GM23248 (cell line): ENCODE measurements around the gene ADGRL4. TPM values are rescaled to one million over a fixed set of nuclear protein-coding genes. Genes with fewer than 3 reads are reported as not detected.

Source experiments
- DNase-seq: peaks from one replicate; pipeline ENCODE4 v3.0.0-alpha.2; 2015
- H2AFZ ChIP-seq: fragments of 200-600 bp; sonication (generic); 2 replicates; pipeline ENCODE4 v1.6.1; 2016; ENCODE audit warnings: antibody characterized with exemption
- H3F3A ChIP-seq: fragments of 200-600 bp; sonication (generic); 2 replicates; pipeline ENCODE4 v1.6.1; 2016; ENCODE audit warnings: mild to moderate bottlenecking, antibody characterized with exemption, mixed run types; ENCODE audit not compliant: insufficient read depth
- H3K27ac ChIP-seq: fragments of 200-600 bp; sonication (generic); 2 replicates; pipeline ENCODE4 v1.5.1; 2016; ENCODE audit warnings: mild to moderate bottlenecking
- H3K27me3 ChIP-seq: fragments of 200-600 bp; sonication (generic); replicated peaks from 2 replicates; pipeline ENCODE4 v1.6.1; 2016; ENCODE audit warnings: mild to moderate bottlenecking; ENCODE audit not compliant: insufficient read depth
- H3K36me3 ChIP-seq: fragments of 200-600 bp; sonication (generic); 2 replicates; pipeline ENCODE4 v1.6.1; 2016; ENCODE audit warnings: low read depth, mild to moderate bottlenecking
- H3K4me1 ChIP-seq: fragments of 200-600 bp; sonication (generic); 2 replicates; pipeline ENCODE4 v1.6.1; 2016; ENCODE audit warnings: mild to moderate bottlenecking; ENCODE audit not compliant: insufficient read depth
- H3K4me2 ChIP-seq: fragments of 200-600 bp; sonication (generic); one replicate; pipeline ENCODE4 v1.6.1; 2016; ENCODE audit warnings: mild to moderate bottlenecking; ENCODE audit not compliant: unreplicated experiment
- H3K4me3 ChIP-seq: fragments of 200-600 bp; sonication (generic); 2 replicates; pipeline ENCODE4 v1.5.1; 2016; ENCODE audit warnings: mild to moderate bottlenecking
- H3K79me2 ChIP-seq: fragments of 200-600 bp; sonication (generic); 2 replicates; pipeline ENCODE4 v1.6.1; 2016; ENCODE audit warnings: mild to moderate bottlenecking; ENCODE audit not compliant: insufficient read depth
- H3K9ac ChIP-seq: fragments of 200-600 bp; sonication (generic); 2 replicates; pipeline ENCODE4 v1.6.1; 2016; ENCODE audit warnings: mild to moderate bottlenecking
- H3K9me2 ChIP-seq: fragments of 200-600 bp; sonication (generic); 2 replicates; pipeline ENCODE4 v1.6.1; 2016; ENCODE audit warnings: mixed run types, mild to moderate bottlenecking, moderate library complexity; ENCODE audit not compliant: insufficient read depth
- H3K9me3 ChIP-seq: fragments of 200-600 bp; sonication (generic); one replicate; pipeline ENCODE4 v1.6.1; 2017; ENCODE audit warnings: low read depth
- H4K20me1 ChIP-seq: fragments of 200-600 bp; sonication (generic); 2 replicates; pipeline ENCODE4 v1.6.0; 2016; ENCODE audit not compliant: insufficient read depth
- EZH2 ChIP-seq: fragments of 200-600 bp; sonication (generic); IDR thresholded peaks from 2 replicates; pipeline ENCODE4 v1.6.1; 2018; ENCODE audit warnings: antibody characterized with exemption, mild to moderate bottlenecking; ENCODE audit not compliant: insufficient read depth, poor library complexity, severe bottlenecking
- EZH2phosphoT487 ChIP-seq: fragments of 200-600 bp; sonication (generic); IDR thresholded peaks from 2 replicates; pipeline ENCODE4 v1.6.1; 2018; ENCODE audit warnings: antibody characterized with exemption, moderate library complexity, mild to moderate bottlenecking, low read depth; ENCODE audit not compliant: insufficient read depth
- WGBS, 2 experiments: methylation state at CpG; one replicate each; pipeline ENCODE4 v1.1.6; 2015 to 2017; ENCODE audit warnings: low lambda C conversion rate in 2 of 2, low coverage in 1 of 2; ENCODE audit errors: missing lambda C conversion rate in 2 of 2; 5-methylcytosine and 5-hydroxymethylcytosine counted together
- in situ Hi-C: fragments of 300-500 bp; cut with MboI; formaldehyde crosslinking; loops from 2 replicates; pipeline ENCODE4 v1.15.0; 2020
- polyA plus RNA-seq: library from polyadenylated mRNA; unstranded; fragments of >200 nt; fragmentation: Nextera tagmentation; extraction: Ambion mirVana; gene quantifications from 2 replicates; pipeline ENCODE4 v1.2.1, GENCODE V29; 2016
- total RNA-seq: library from RNA; depleted of rRNA; stranded (reverse); fragments of >200 nt; shearing (Covaris generic); gene quantifications from 2 replicates; pipeline ENCODE4 v1.2.3, GENCODE V29; 2014

The ADGRL4 gene
- total and polyA plus RNA-seq, 2 experiments from 2014 or later = 10.6 to 18.1 TPM

DNA sequence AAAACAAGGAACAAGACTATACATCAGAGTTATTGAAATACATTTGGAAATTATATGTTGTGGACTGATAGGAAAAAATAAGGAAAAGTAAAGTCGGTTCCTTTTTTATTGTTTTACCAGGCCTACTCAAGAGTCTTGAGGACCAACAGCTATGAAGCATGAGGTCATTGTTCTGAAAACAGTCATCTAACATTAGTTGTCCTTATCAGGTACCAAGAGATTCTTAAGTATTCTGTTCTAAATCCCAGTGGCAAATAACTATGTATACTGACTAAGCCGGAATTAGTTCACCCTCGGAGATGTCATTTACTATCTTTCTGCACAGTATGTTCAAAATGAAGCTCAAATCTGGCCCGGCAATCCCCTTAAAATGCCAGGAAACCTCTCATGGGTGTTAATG lies 585 bp downstream of the ADGRL4 start:
- DNase-seq = peak; percentile 40
- H3K9ac ChIP-seq = peak overlapping the region; percentile 72
- no peaks in the 10 kb centered on the region for H3K4me1 ChIP-seq
- peak overlapping the region; percentile 84 for H3K4me2 ChIP-seq
- no peaks in the 10 kb centered on the region for H3K9me2 ChIP-seq
- H3F3A ChIP-seq = no peaks in the 10 kb centered on the region
- peak overlapping the region; percentile 84 for H2AFZ ChIP-seq
- peak overlapping the region; percentile 69 for H3K4me3 ChIP-seq
- TF ChIP-seq EZH2 = no peak
- TF ChIP-seq EZH2phosphoT487 = no peak
- 0 out of 2 replicates have a peak, but pooled peaks cover 10% of the 10 kb centered on the region for H3K79me2 ChIP-seq
- H3K27ac ChIP-seq = peak overlapping the region; percentile 29; the same call in 1 of the 2 replicates
- H3K9me3 ChIP-seq = no peaks in the 10 kb centered on the region
- H3K36me3 ChIP-seq = no peaks in the 10 kb centered on the region
- in situ Hi-C loops = no loop called here
- H3K27me3 ChIP-seq = no peaks in the 10 kb centered on the region
- 54 to 57% methylated on average over 4 of the region's 4 CpGs for WGBS, 2 experiments
- no peaks in the 10 kb centered on the region for H4K20me1 ChIP-seq

DNA sequence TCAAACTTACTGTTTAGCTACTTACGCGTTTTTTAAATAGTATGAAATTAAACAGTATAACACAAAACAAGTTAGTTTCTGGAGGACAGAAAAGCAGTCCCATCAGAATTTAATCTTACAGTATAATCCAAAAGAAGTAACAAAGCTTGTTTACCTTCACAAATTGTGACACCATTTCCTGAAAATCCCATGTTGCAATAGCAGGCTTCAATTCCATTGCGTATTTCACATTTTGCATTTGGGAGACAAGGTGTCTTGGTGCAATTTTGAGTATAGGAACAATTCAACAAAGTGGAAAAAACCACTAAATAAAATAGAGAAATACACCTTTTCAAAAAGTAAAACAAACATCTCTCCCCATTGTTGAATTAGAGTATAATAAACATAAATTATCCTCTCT lies 1.6 kb downstream of the ADGRL4 start:
- no peak overlapping the region for H3K9ac ChIP-seq
- H3K27me3 ChIP-seq = no peaks in the 10 kb centered on the region
- DNase-seq = no peak
- H3K4me3 ChIP-seq = 0 out of 2 replicates have a peak overlapping the region, but pooled peaks have one; percentile 69
- H3K27ac ChIP-seq = no peak overlapping the region
- H3K9me3 ChIP-seq = no peaks in the 10 kb centered on the region
- no peaks in the 10 kb centered on the region for H3K4me1 ChIP-seq
- WGBS, 2 experiments = 93 to 96% methylated on average over 3 of the region's 3 CpGs
- H4K20me1 ChIP-seq = no peaks in the 10 kb centered on the region
- no peaks in the 10 kb centered on the region for H3F3A ChIP-seq
- no peaks in the 10 kb centered on the region for H3K36me3 ChIP-seq
- H3K4me2 ChIP-seq = peak overlapping the region; percentile 84
- in situ Hi-C loops = no loop called here
- TF ChIP-seq EZH2 (no peak), EZH2phosphoT487 (no peak)
- 0 out of 2 replicates have a peak, but pooled peaks cover 10% of the 10 kb centered on the region for H3K79me2 ChIP-seq
- H3K9me2 ChIP-seq = no peaks in the 10 kb centered on the region
- H2AFZ ChIP-seq = 0 out of 2 replicates have a peak overlapping the region, but pooled peaks have one; percentile 84

DNA sequence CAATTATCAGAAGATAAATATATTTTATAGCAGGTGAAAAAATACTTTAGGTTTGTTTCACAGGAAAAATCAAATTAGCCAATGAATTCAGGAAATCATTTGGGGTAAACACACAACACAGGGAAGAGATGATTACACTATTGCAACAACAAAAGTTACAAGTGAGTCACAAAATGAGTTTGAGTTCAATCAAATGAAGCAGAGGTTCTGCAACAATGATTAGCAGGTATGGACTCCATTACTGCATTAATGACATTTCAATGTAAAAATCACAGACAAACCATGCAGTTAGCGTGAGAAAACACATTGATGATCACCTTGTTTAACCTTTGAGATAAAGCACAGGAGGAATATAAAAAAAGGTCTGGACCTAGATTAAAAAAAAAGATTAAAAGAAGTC lies 9.7 kb downstream of the ADGRL4 start:
- H3K9ac ChIP-seq = no peak overlapping the region
- no peak overlapping the region for H3K4me2 ChIP-seq
- in situ Hi-C loops = no loop called here
- H3K4me1 ChIP-seq = no peaks in the 10 kb centered on the region
- DNase-seq = no peak
- no peak overlapping the region for H3K4me3 ChIP-seq
- 54 to 63% methylated on average over 1 of the region's 1 CpG for WGBS, 2 experiments
- H3K27me3 ChIP-seq = no peaks in the 10 kb centered on the region
- H2AFZ ChIP-seq = no peak overlapping the region
- no peaks in the 10 kb centered on the region for H3K79me2 ChIP-seq
- no peaks in the 10 kb centered on the region for H3K9me2 ChIP-seq
- no peaks in the 10 kb centered on the region for H3F3A ChIP-seq
- TF ChIP-seq EZH2 = no peak
- no peak for TF ChIP-seq EZH2phosphoT487
- H3K36me3 ChIP-seq = no peaks in the 10 kb centered on the region
- no peaks in the 10 kb centered on the region for H4K20me1 ChIP-seq
- no peaks in the 10 kb centered on the region for H3K9me3 ChIP-seq
- no peak overlapping the region for H3K27ac ChIP-seq

DNA sequence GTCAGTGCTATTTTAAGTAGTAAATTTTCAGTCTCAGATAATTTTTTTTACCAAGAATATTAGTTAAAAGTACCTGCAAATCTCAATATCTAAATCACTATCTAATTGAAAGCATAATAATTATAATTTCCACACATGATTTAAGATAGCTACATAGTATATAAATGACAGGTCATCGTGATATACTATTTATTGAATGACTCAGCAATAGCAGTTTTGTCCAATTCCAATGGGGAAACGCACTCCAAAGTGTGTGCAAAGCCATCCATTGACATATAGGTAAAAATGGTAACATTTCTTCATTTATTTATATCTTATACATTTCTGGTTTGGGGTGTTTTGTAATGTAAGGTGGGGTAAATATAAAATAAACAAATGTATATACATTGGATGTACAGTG lies 19.5 kb downstream of the ADGRL4 start:
- no peak for DNase-seq
- no peaks in the 10 kb centered on the region for H3K79me2 ChIP-seq
- WGBS, 2 experiments = 52 to 53% methylated on average over 2 of the region's 2 CpGs
- no peaks in the 10 kb centered on the region for H3K27me3 ChIP-seq
- no peaks in the 10 kb centered on the region for H3K4me1 ChIP-seq
- H3F3A ChIP-seq = no peaks in the 10 kb centered on the region
- no peak overlapping the region for H3K27ac ChIP-seq
- no peaks in the 10 kb centered on the region for H3K9me3 ChIP-seq
- H3K9me2 ChIP-seq = no peaks in the 10 kb centered on the region; the same call in 1 of the 2 replicates
- H3K4me2 ChIP-seq = no peak overlapping the region
- H2AFZ ChIP-seq = no peak overlapping the region
- in situ Hi-C loops = no loop called here
- H3K9ac ChIP-seq = no peak overlapping the region
- no peaks in the 10 kb centered on the region for H3K36me3 ChIP-seq
- H4K20me1 ChIP-seq = no peaks in the 10 kb centered on the region
- TF ChIP-seq EZH2phosphoT487 (no peak), EZH2 (no peak)
- no peak overlapping the region for H3K4me3 ChIP-seq

DNA sequence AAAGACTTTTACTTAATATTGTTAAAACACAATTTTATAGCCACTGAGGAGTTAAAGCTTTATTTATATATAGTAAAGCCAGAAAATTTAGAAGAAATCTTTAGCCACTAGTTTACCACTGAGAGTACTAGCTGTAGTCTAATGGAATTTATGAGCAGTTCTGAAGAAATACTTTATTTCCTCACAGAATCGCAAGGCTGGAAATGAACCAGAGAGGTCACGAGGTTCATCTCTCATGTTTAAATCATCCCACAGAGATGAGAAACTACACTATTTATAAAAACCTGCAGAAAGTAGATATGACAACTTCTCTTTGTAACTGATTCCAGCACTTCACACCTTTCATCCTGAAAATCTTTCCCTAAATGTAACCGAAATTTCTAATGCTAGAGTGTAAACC lies 26.0 kb downstream of the ADGRL4 start:
- H3K27ac ChIP-seq = no peak overlapping the region
- no peak overlapping the region for H3K9ac ChIP-seq
- H3K79me2 ChIP-seq = no peaks in the 10 kb centered on the region
- H3F3A ChIP-seq = no peaks in the 10 kb centered on the region
- no peaks in the 10 kb centered on the region for H3K9me3 ChIP-seq
- in situ Hi-C loops = no loop called here
- TF ChIP-seq EZH2 = no peak
- TF ChIP-seq EZH2phosphoT487 = no peak
- H2AFZ ChIP-seq = peak overlapping the region; percentile 34; the same call in 1 of the 2 replicates
- DNase-seq = peak; percentile 35
- no peak overlapping the region for H3K4me2 ChIP-seq
- H3K4me1 ChIP-seq = no peaks in the 10 kb centered on the region
- no peaks in the 10 kb centered on the region for H3K9me2 ChIP-seq
- H3K27me3 ChIP-seq = no peaks in the 10 kb centered on the region
- H3K36me3 ChIP-seq = no peaks in the 10 kb centered on the region
- H3K4me3 ChIP-seq = no peak overlapping the region
- 44 to 62% methylated on average over 3 of the region's 3 CpGs for WGBS, 2 experiments
- no peaks in the 10 kb centered on the region for H4K20me1 ChIP-seq
